ENCODE data around the gene SREBF2. TPM values are rescaled to one million over a fixed set of nuclear protein-coding genes. Genes with fewer than 3 reads are reported as not detected.
A peak's percentile ranks its signal among the peaks of the same experiment; 100 is the strongest.

The SREBF2 gene
- total and polyA plus RNA-seq, 9 of the 15 experiments (the other 6 are each of a cell fraction or from before 2014, with no cell fraction given), result 1.1 to 84.2 (median 26.9) TPM

GRCh38 chr22:41935509-41935908, 102.6 kb downstream of the SREBF2 start:
- Histone ChIP-seq H3K27ac (ENCODE audit: extremely low read depth, low read depth, low read length) (no peak overlapping the region), H3K9me3 (replicated peaks; ENCODE audit: control insufficient read depth, insufficient read depth, low read depth, low read length) (no peaks in the 10 kb centered on the region), H3K9me1 (ENCODE audit: control insufficient read depth, insufficient read depth, low read length) (peaks cover 3% of the 10 kb centered on the region), H3K4me1 (replicated peaks in 1 of 2; ENCODE audit: control insufficient read depth in 2 of 2, insufficient read depth in 2 of 2, low read length in 2 of 2) (peaks cover 0 to 43% of the 10 kb centered on the region in 2 experiments; a peak in 2 of 5 replicates), H3K9ac (ENCODE audit: insufficient read depth in 1 of 2, low read depth in 2 of 2, low read length in 2 of 2) (no peak overlapping the region), H3K36me3 (ENCODE audit: control insufficient read depth, insufficient read depth, low read length) (peaks cover 32% of the 10 kb centered on the region; the same call in 2 of the 3 replicates), H3K27me3 (ENCODE audit: control insufficient read depth in 2 of 2, insufficient read depth in 2 of 2, low read length in 2 of 2) (no peaks in the 10 kb centered on the region), H3K4me3 (no peak overlapping the region), H4K20me1 (replicated peaks; ENCODE audit: control insufficient read depth, insufficient read depth, low read length) (no peaks in the 10 kb centered on the region), H3K79me2 (ENCODE audit: control insufficient read depth, insufficient read depth, low read length) (0 out of 3 replicates have a peak, but pooled peaks cover 3% of the 10 kb centered on the region), H3K4me2 (ENCODE audit: insufficient read depth, low read length) (no peak overlapping the region), H2AFZ (ENCODE audit: low read depth, low read length) (no peak overlapping the region)
- TF ChIP-seq PATZ1 (CRISPR knock-in tag; IDR thresholded peaks at IDR 0.05; ENCODE audit: borderline replicate concordance), result no peak
- peak; percentile 39 for TF ChIP-seq RBFOX2 (IDR thresholded peaks at IDR 0.05; ENCODE audit: low read depth, low read length)
- 0 out of 2 replicates have a peak, but pooled peaks have one; percentile 43 for TF ChIP-seq POLR2G (IDR thresholded peaks at IDR 0.05; ENCODE audit: low read depth, low read length)
- FAIRE-seq (no peak), ATAC-seq (no peak), DNase-seq (ENCODE audit: extremely low read depth in 1 of 4, low spot score in 3 of 4) (no peak)
- intact Hi-C loops (cut with micrococcal nuclease), result no loop called here
- 83% methylated on average over 4 of the region's 9 CpGs for WGBS (ENCODE audit: insufficient coverage, low coverage, missing lambda C conversion rate)
- ChIA-PET POLR2A (interaction anchor here (0.6 to 1.6 kb wide), 4 partner anchors 9 to 319 kb away, joined by 3 to 5 read pairs (median 4); partner anchors contain the start of gene TNFRSF13C), CTCF (ENCODE audit: low intra/inter-chr PET ratio) (interaction anchor here (0.6 kb wide), 1 partner anchor 174 kb away, joined by 4 read pairs; no protein-coding TSS in a partner anchor)
- in situ Hi-C loops (cut with MboI), result no loop called here
- no TSS peak for BruUV-seq (replicated peaks)
